Prostate gland (tissue), 2 donors: Measurements from ENCODE around the gene PAN3. TPM values are rescaled to one million over a fixed set of nuclear protein-coding genes. Genes with fewer than 3 reads are reported as not detected.

Source experiments
- small RNA-seq, 2 donors: library from RNA; depleted of rRNA; stranded (forward); fragments of <200 nt; gene quantifications; one replicate each; pipeline ENCODE3, GENCODE V24; 2016
- total RNA-seq, 2 donors: library from RNA; depleted of rRNA; stranded (reverse); fragments of >200 nt; gene quantifications; one replicate each; pipeline ENCODE4 v1.1.0, GENCODE V29; 2016

Gene PAN3
- total RNA-seq, 2 donors from 2014 or later = 31.4 to 51.7 TPM

Small RNA genes lying within 50 kb of the gene (small RNA-seq; reads per million reads assigned to genes)
- 0 reads per million in 2 donors for gene RNU6-82P

Other genes starting within 250 kb of the PAN3 start
- gene PDX1, start 218.5 kb upstream of the PAN3 start, total RNA-seq = not detected
- under 1 TPM; 0.09 to 0.34 TPM for gene CDX2, start 169.2 kb upstream of the PAN3 start, total RNA-seq
- gene URAD, start 149.9 kb upstream of the PAN3 start, total RNA-seq = not detected
- 1 to 10 TPM in 1 of 2 donors, under 1 TPM in 1; 0.27 to 2.4 TPM for gene FLT3, start 38.0 kb upstream of the PAN3 start, total RNA-seq